Hematopoietic multipotent progenitor cell treated with erythropoietin and hydrocortisone succinate and interleukin-3 and kit ligand, for 4 days (in vitro differentiated cells): Measurements from ENCODE around the gene TP53I3.
"Not testable (repeated sequence)": the region's sequence is repeated elsewhere in the genome, so short reads cannot be mapped to it uniquely, and the experiment has no call there.

ENCODE experiments used
- DNase-seq: peaks from one replicate; pipeline ENCODE4 v3.0.0-alpha.2; 2015

The TP53I3 gene

GRCh38 chr2:24051833-24052232 lies 32.8 kb downstream of the TP53I3 start:
- no peak for DNase-seq

- peak; percentile 39 for DNase-seq
These were observed 34.3 kb downstream of the TP53I3 start for GRCh38 chr2:24050041-24050979.

- peak; percentile 87 for DNase-seq
These were observed 35.1 kb downstream of the TP53I3 start, which contains the start of gene FKBP1B for GRCh38 chr2:24049485-24050021. FKBP1B (plus strand) TSS chr2:24049741; CDS start chr2:24049850, 109 bp downstream.

GRCh38 chr2:24048769-24049484 lies 35.7 kb downstream of the TP53I3 start:
- DNase-seq = peak; percentile 51

GRCh38 chr2:24047703-24048033 lies 37.0 kb downstream of the TP53I3 start:
- DNase-seq = no peak

- peak; percentile 100 for DNase-seq
These were observed 37.5 kb downstream of the TP53I3 start, which contains the start of gene WDCP for GRCh38 chr2:24046930-24047702. WDCP (minus strand) TSS chr2:24047391; CDS start chr2:24039494, 7,897 bp downstream.

GRCh38 chr2:24046599-24046929 lies 38.1 kb downstream of the TP53I3 start:
- no peak for DNase-seq

GRCh38 chr2:24045511-24046508 lies 38.8 kb downstream of the TP53I3 start:
- no peak for DNase-seq

- DNase-seq = not testable (repeated sequence)
These were observed 41.5 kb downstream of the TP53I3 start for GRCh38 chr2:24043133-24043532.

- DNase-seq = no peak
These were observed 44.1 kb downstream of the TP53I3 start for GRCh38 chr2:24040511-24040910.

GRCh38 chr2:24038786-24039499 lies 45.7 kb downstream of the TP53I3 start:
- no peak for DNase-seq
